GM19468 (cell line): ENCODE measurements around the gene SBF1.
"Not testable (repeated sequence)": the region's sequence is repeated elsewhere in the genome, so short reads cannot be mapped to it uniquely, and the experiment has no call there.

Experiments used
- ATAC-seq: cut with Tn5 transposase; IDR thresholded peaks from one replicate; pipeline ENCODE4 v1.9.1; 2021; ENCODE audit warnings: mild to moderate bottlenecking, moderate library complexity, moderate number of reproducible peaks; ENCODE audit not compliant: unreplicated experiment; ENCODE audit errors: extremely low read depth

Gene SBF1

GRCh38 chr22:50474710-50475651 lies at the start of gene SBF1:
SBF1 (minus strand) TSS chr22:50475035; CDS start chr22:50474840, 195 bp downstream.
- peak; percentile 47 for ATAC-seq

GRCh38 chr22:50523806-50524675 lies 49.2 kb upstream of the SBF1 start:
- ATAC-seq: no peak

- no peak for ATAC-seq
Measured at GRCh38 chr22:50523458-50523805, 48.6 kb upstream of the SBF1 start.

- no peak for ATAC-seq
Measured at GRCh38 chr22:50522806-50523438, 48.1 kb upstream of the SBF1 start.

GRCh38 chr22:50522208-50522805 lies 47.5 kb upstream of the SBF1 start:
- no peak for ATAC-seq

GRCh38 chr22:50521710-50522109 lies 46.9 kb upstream of the SBF1 start:
- no peak for ATAC-seq

GRCh38 chr22:50520826-50521453 lies 46.1 kb upstream of the SBF1 start:
- ATAC-seq: no peak

- not testable (repeated sequence) for ATAC-seq
Measured at GRCh38 chr22:50520184-50520583, 45.3 kb upstream of the SBF1 start.

GRCh38 chr22:50519151-50519550 lies 44.3 kb upstream of the SBF1 start:
- ATAC-seq: no peak

- ATAC-seq: no peak
Measured at GRCh38 chr22:50518606-50519005, 43.8 kb upstream of the SBF1 start.

- ATAC-seq: no peak
Measured at GRCh38 chr22:50517495-50518260, 42.8 kb upstream of the SBF1 start.

- ATAC-seq: no peak
Measured at GRCh38 chr22:50516891-50517290, 42.1 kb upstream of the SBF1 start.

GRCh38 chr22:50516068-50516467 lies 41.2 kb upstream of the SBF1 start:
- no peak for ATAC-seq

GRCh38 chr22:50513175-50513574 lies 38.3 kb upstream of the SBF1 start:
- ATAC-seq: no peak

GRCh38 chr22:50508897-50509296 lies 34.1 kb upstream of the SBF1 start:
- no peak for ATAC-seq

GRCh38 chr22:50507991-50508884 lies 33.4 kb upstream of the SBF1 start, which contains the start of gene NCAPH2:
NCAPH2 (plus strand) TSS chr22:50508224; CDS start chr22:50508338, 114 bp downstream.
- peak; percentile 69 for ATAC-seq

- ATAC-seq: peak; percentile 22
Measured at GRCh38 chr22:50507421-50507990, 32.7 kb upstream of the SBF1 start, which contains the start of gene LMF2. LMF2 (minus strand) TSS chr22:50507702; CDS start chr22:50507675, 27 bp downstream.
